GM21529 (cell line): ENCODE data around the gene STEAP3.
A peak's percentile ranks its signal among the peaks of the same experiment; 100 is the strongest.

Experiments
- ATAC-seq: cut with Tn5 transposase; IDR thresholded peaks from one replicate; pipeline ENCODE4 v1.9.1; 2021; ENCODE audit not compliant: unreplicated experiment

The STEAP3 gene

GRCh38 chr2:119225105-119225865, 1.7 kb downstream of the STEAP3 start:
- ATAC-seq = no peak

GRCh38 chr2:119225926-119226325, 2.3 kb downstream of the STEAP3 start:
- no peak for ATAC-seq

GRCh38 chr2:119227346-119227745, 3.7 kb downstream of the STEAP3 start:
- ATAC-seq = no peak

GRCh38 chr2:119228136-119228535, 4.5 kb downstream of the STEAP3 start:
- ATAC-seq = no peak

GRCh38 chr2:119228964-119229363, 5.3 kb downstream of the STEAP3 start:
- ATAC-seq = no peak

- no peak for ATAC-seq
These were observed 6.1 kb downstream of the STEAP3 start for GRCh38 chr2:119229716-119230115.

- no peak for ATAC-seq
These were observed 6.9 kb downstream of the STEAP3 start for GRCh38 chr2:119230219-119231185.

- ATAC-seq = peak; percentile 58
These were observed 8.5 kb downstream of the STEAP3 start for GRCh38 chr2:119231975-119232665.

- ATAC-seq = peak; percentile 40
These were observed 9.0 kb downstream of the STEAP3 start for GRCh38 chr2:119232666-119232993.

- ATAC-seq = peak; percentile 51
These were observed 9.8 kb downstream of the STEAP3 start for GRCh38 chr2:119233326-119234020.

GRCh38 chr2:119234021-119235019, 10.7 kb downstream of the STEAP3 start:
- ATAC-seq = no peak

GRCh38 chr2:119236796-119237195, 13.2 kb downstream of the STEAP3 start:
- ATAC-seq = no peak

- no peak for ATAC-seq
These were observed 16.9 kb downstream of the STEAP3 start for GRCh38 chr2:119240311-119241204.

- no peak for ATAC-seq
These were observed 17.5 kb downstream of the STEAP3 start for GRCh38 chr2:119241205-119241532.

- ATAC-seq = no peak
These were observed 18.9 kb downstream of the STEAP3 start for GRCh38 chr2:119242276-119243119.

- no peak for ATAC-seq
These were observed 20.0 kb downstream of the STEAP3 start for GRCh38 chr2:119243621-119244020.

GRCh38 chr2:119245076-119245840, 21.6 kb downstream of the STEAP3 start:
- ATAC-seq = no peak
